ENCODE data around the gene CABLES1.

DNA sequence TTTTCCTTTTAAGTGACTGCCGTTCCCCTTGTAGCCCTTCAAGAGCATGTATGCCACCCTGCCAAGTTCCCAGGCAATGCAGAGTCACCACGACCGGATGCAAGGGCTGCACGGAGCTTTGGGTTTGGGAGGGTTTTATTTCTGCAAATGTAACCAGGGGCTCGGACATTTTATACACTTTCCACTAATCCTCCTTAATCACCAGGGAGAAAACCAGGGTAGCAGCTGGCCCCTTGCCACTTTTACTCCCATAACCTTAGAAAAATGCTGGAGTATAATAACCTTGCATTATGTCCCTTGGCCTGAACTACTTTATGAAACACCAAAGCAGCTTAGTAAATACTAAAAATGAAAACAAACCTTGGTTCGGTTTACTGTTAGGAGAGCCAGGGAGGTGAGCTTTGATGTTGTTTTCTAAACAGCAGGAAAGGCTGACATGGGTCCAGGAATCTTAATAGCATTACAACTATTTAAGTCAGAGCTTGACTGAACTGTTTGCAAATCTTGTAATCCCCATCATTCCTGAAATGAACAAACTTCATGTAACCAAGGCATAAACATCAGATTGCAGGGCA, 165.0 kb downstream of the CABLES1 start:
- TF ChIP-seq SIX5 (IDR thresholded peaks at IDR 0.05; ENCODE audit: low read depth, low read length) (no peak), POLR2A (IDR thresholded peaks at IDR 0.05; ENCODE audit: control extremely low read depth in 1 of 2, low read depth in 2 of 2, low read length in 2 of 2) (no peak), EZH2 (IDR thresholded peaks at IDR 0.05; ENCODE audit: low read depth, low read length, severe bottlenecking) (no peak), JUN (IDR thresholded peaks at IDR 0.05; ENCODE audit: low read depth, low read length) (no peak), GABPA (IDR thresholded peaks at IDR 0.05; ENCODE audit: borderline replicate concordance, insufficient read depth, low read length) (no peak), MAFK (IDR thresholded peaks at IDR 0.05; ENCODE audit: low read depth, low read length) (no peak)
- TF ChIP-seq, protein P1, sequence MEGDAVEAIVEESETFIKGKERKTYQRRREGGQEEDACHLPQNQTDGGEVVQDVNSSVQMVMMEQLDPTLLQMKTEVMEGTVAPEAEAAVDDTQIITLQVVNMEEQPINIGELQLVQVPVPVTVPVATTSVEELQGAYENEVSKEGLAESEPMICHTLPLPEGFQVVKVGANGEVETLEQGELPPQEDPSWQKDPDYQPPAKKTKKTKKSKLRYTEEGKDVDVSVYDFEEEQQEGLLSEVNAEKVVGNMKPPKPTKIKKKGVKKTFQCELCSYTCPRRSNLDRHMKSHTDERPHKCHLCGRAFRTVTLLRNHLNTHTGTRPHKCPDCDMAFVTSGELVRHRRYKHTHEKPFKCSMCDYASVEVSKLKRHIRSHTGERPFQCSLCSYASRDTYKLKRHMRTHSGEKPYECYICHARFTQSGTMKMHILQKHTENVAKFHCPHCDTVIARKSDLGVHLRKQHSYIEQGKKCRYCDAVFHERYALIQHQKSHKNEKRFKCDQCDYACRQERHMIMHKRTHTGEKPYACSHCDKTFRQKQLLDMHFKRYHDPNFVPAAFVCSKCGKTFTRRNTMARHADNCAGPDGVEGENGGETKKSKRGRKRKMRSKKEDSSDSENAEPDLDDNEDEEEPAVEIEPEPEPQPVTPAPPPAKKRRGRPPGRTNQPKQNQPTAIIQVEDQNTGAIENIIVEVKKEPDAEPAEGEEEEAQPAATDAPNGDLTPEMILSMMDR (IDR thresholded peaks at IDR 0.05; ENCODE audit: control extremely low read depth in 1 of 3, insufficient read depth in 1 of 3, low read depth in 1 of 3, low read length in 3 of 3) = no peak
